HG03442 (cell line): ENCODE data around the gene TMEM143.
"Not testable (repeated sequence)": the region's sequence is repeated elsewhere in the genome, so short reads cannot be mapped to it uniquely, and the experiment has no call there.

Experiments used
- ATAC-seq: cut with Tn5 transposase; IDR thresholded peaks from one replicate; pipeline ENCODE4 v1.9.1; 2021; ENCODE audit warnings: mild to moderate bottlenecking, moderate library complexity; ENCODE audit not compliant: unreplicated experiment

The TMEM143 gene

GRCh38 chr19:48363810-48364597 is at the start of gene TMEM143, which contains the start of gene SYNGR4:
Gene TMEM143, minus strand, starts transcription at chr19:48363940. Its CDS starts 20 bp downstream, at chr19:48363920.
Gene SYNGR4, plus strand, starts transcription at chr19:48364367. Its CDS starts 1,476 bp downstream, at chr19:48365843.
- peak; percentile 88 for ATAC-seq

- ATAC-seq = no peak
These were observed 42.1 kb upstream of the TMEM143 start for GRCh38 chr19:48405850-48406249.

GRCh38 chr19:48405010-48405659 is 41.4 kb upstream of the TMEM143 start:
- ATAC-seq = no peak

GRCh38 chr19:48403606-48404005 is 39.9 kb upstream of the TMEM143 start:
- no peak for ATAC-seq

- no peak for ATAC-seq
These were observed 37.5 kb upstream of the TMEM143 start for GRCh38 chr19:48401287-48401686.

GRCh38 chr19:48400018-48400742 is 36.4 kb upstream of the TMEM143 start:
- ATAC-seq = no peak

GRCh38 chr19:48398375-48399235 is 34.9 kb upstream of the TMEM143 start:
- peak; percentile 59 for ATAC-seq

GRCh38 chr19:48398102-48398374 is 34.3 kb upstream of the TMEM143 start:
- no peak for ATAC-seq

GRCh38 chr19:48397263-48398101 is 33.7 kb upstream of the TMEM143 start:
- ATAC-seq = no peak

- no peak for ATAC-seq
These were observed 33.1 kb upstream of the TMEM143 start for GRCh38 chr19:48396824-48397176.

- ATAC-seq = no peak
These were observed 32.5 kb upstream of the TMEM143 start for GRCh38 chr19:48396016-48396823.

- ATAC-seq = no peak
These were observed 31.8 kb upstream of the TMEM143 start for GRCh38 chr19:48395499-48395898.

GRCh38 chr19:48395170-48395455 is 31.4 kb upstream of the TMEM143 start:
- ATAC-seq = no peak

- ATAC-seq = no peak
These were observed 30.8 kb upstream of the TMEM143 start for GRCh38 chr19:48394331-48395169.

GRCh38 chr19:48393559-48394330 is 30.0 kb upstream of the TMEM143 start, which contains the start of gene GRIN2D:
Gene GRIN2D, plus strand, starts transcription at chr19:48393668. Its CDS starts 4,725 bp downstream, at chr19:48398393.
- ATAC-seq = no peak

- no peak for ATAC-seq
These were observed 29.3 kb upstream of the TMEM143 start for GRCh38 chr19:48392860-48393558.

- ATAC-seq = not testable (repeated sequence)
These were observed 28.2 kb upstream of the TMEM143 start for GRCh38 chr19:48392006-48392344.
